A549 (cell line): Measurements from ENCODE around the gene ANKRD1. TPM values are rescaled to one million over a fixed set of nuclear protein-coding genes. Genes with fewer than 3 reads are reported as not detected.
A peak's percentile ranks its signal among the peaks of the same experiment; 100 is the strongest.

Experiments used
- ATAC-seq, 2 experiments: fragments of 200-7000 bp in 1 of 2; fragments of >200 bp in 1 of 2; cut with Nextera tagmentation in 1 of 2; cut with Tn5 transposase in 1 of 2; 3 replicates each; pipeline versions ENCODE4 v1.8.0 to v1.9.1; 2018 to 2020; ENCODE audit warnings: mild to moderate bottlenecking in 1 of 2, moderate library complexity in 1 of 2
- CTCF ChIA-PET: fragments of 300-600 bp; sonication (Branson Sonifier 250); formaldehyde crosslinking; extraction: SDS; loops from one replicate; lab custom pipeline; 2021; ENCODE audit warnings: antibody characterized with exemption, inconsistent platforms; lab: Yijun Ruan, JAX
- POLR2A ChIA-PET: fragments of 350-600 bp; formaldehyde crosslinking; extraction: SDS; loops from one replicate; lab custom pipeline; 2021; ENCODE audit warnings: antibody characterized with exemption, inconsistent platforms; lab: Yijun Ruan, JAX
- DNase-seq, 2 experiments: peaks; one replicate each; pipeline versions ENCODE4 v3.0.0 to v3.0.0-alpha.2; 2011 to 2016; ENCODE audit warnings: low read depth in 1 of 2, low spot score in 1 of 2
- FAIRE-seq: peaks from 2 replicates; lab custom pipeline; 2011; peaks lifted over from hg19 to GRCh38; lab: Jason Lieb, UNC
- H3K27ac ChIP-seq, 2 experiments: fragments of >200 bp; sonication (Bioruptor Twin); formaldehyde crosslinking; 3 replicates each; pipeline ENCODE4 v1.5.1; 2016 to 2017
- H3K4me1 ChIP-seq: fragments of >200 bp; sonication (Bioruptor Twin); formaldehyde crosslinking; 3 replicates; pipeline ENCODE4 v1.6.1; 2016
- H3K4me2 ChIP-seq: fragments of >200 bp; sonication (Bioruptor Twin); formaldehyde crosslinking; 3 replicates; pipeline ENCODE4 v1.6.1; 2016
- H3K4me3 ChIP-seq: fragments of >200 bp; sonication (Bioruptor Twin); formaldehyde crosslinking; 3 replicates; pipeline ENCODE4 v1.5.1; 2016
- H3K9me3 ChIP-seq: fragments of >200 bp; sonication (Bioruptor Twin); formaldehyde crosslinking; 3 replicates; pipeline ENCODE4 v1.6.1; 2016
- ATOH8 ChIP-seq: fragments of 250-450 bp; sonication (Bioruptor Pico); IDR thresholded peaks from 2 replicates; pipeline ENCODE4 v1.5.0; 2020; ENCODE audit warnings: low read depth, mild to moderate bottlenecking, moderate library complexity
- CBX8 ChIP-seq: fragments of 200-600 bp; sonication (generic); IDR thresholded peaks from 2 replicates; pipeline ENCODE4 v1.6.1; 2016
- CEBPB ChIP-seq, 2 experiments: fragments of >200 bp in 1 of 2; sonication (Bioruptor Twin) in 1 of 2; formaldehyde crosslinking in 1 of 2; IDR thresholded peaks; 2 replicates each; pipeline ENCODE4 v1.6.1; 2012 to 2016
- CHD2 ChIP-seq: fragments of 150-350 bp; IDR thresholded peaks from 2 replicates; pipeline ENCODE4 v1.6.1; 2014; ENCODE audit warnings: low read length; ENCODE audit not compliant: partially characterized antibody
- E2F6 ChIP-seq: IDR thresholded peaks from 2 replicates; pipeline ENCODE4 v1.6.1; 2012; ENCODE audit warnings: low read depth, borderline replicate concordance
- EHF ChIP-seq: fragments of 250-450 bp; sonication (Bioruptor Pico); IDR thresholded peaks from 2 replicates; pipeline ENCODE4 v1.5.0; 2020; ENCODE audit warnings: mild to moderate bottlenecking
- EP300 ChIP-seq, 2 experiments: fragments of >200 bp; sonication (Bioruptor Twin); formaldehyde crosslinking; IDR thresholded peaks; 2 replicates in 1 of 2; 3 replicates in 1 of 2; pipeline ENCODE4 v1.6.1; 2016 to 2017
- FOSB ChIP-seq: fragments of 250-450 bp; sonication (Bioruptor Pico); IDR thresholded peaks from 2 replicates; pipeline ENCODE4 v1.5.0; 2020; ENCODE audit warnings: mild to moderate bottlenecking, moderate library complexity
- FOSL2 ChIP-seq, 2 experiments: fragments of 450-650 bp in 1 of 2; fragments of >200 bp in 1 of 2; sonication (Bioruptor Twin) in 1 of 2; formaldehyde crosslinking; IDR thresholded peaks; 2 replicates each; pipeline versions ENCODE4 v1.5.0 to v1.6.1; 2016 to 2020; ENCODE audit warnings: mild to moderate bottlenecking in 1 of 2, moderate library complexity in 1 of 2
- FOXS1 ChIP-seq: fragments of 250-450 bp; sonication (Bioruptor Pico); IDR thresholded peaks from 2 replicates; pipeline ENCODE4 v1.5.0; 2020; ENCODE audit warnings: mild to moderate bottlenecking, moderate library complexity
- GATA3 ChIP-seq: IDR thresholded peaks from 2 replicates; pipeline ENCODE4 v1.6.1; 2012; ENCODE audit warnings: borderline replicate concordance
- HMGXB4 ChIP-seq: fragments of 250-450 bp; sonication (Bioruptor Pico); IDR thresholded peaks from 2 replicates; pipeline ENCODE4 v1.5.0; 2021; ENCODE audit warnings: mild to moderate bottlenecking, moderate library complexity, borderline replicate concordance
- HOXB5 ChIP-seq: fragments of 250-450 bp; sonication (Bioruptor Pico); IDR thresholded peaks from 2 replicates; pipeline ENCODE4 v1.5.0; 2020; ENCODE audit warnings: mild to moderate bottlenecking, moderate library complexity
- MAX ChIP-seq: IDR thresholded peaks from 2 replicates; pipeline ENCODE4 v1.6.1; 2012
- NPAS2 ChIP-seq: fragments of 250-450 bp; sonication (Bioruptor Pico); IDR thresholded peaks from 2 replicates; pipeline ENCODE4 v1.8.0; 2022; ENCODE audit warnings: mild to moderate bottlenecking, moderate library complexity, borderline replicate concordance
- NR3C1 ChIP-seq: fragments of >200 bp; sonication (Bioruptor Twin); formaldehyde crosslinking; IDR thresholded peaks from 3 replicates; pipeline ENCODE4 v1.6.1; 2017
- PBX3 ChIP-seq: IDR thresholded peaks from 2 replicates; pipeline ENCODE4 v1.6.1; 2012
- PHF8 ChIP-seq: fragments of 200-600 bp; sonication (generic); IDR thresholded peaks from 2 replicates; pipeline ENCODE4 v1.6.1; 2016; ENCODE audit warnings: low read depth, mild to moderate bottlenecking, antibody characterized with exemption, moderate library complexity, borderline replicate concordance
- POLR2A ChIP-seq: IDR thresholded peaks from 2 replicates; pipeline ENCODE4 v1.6.1; 2012; ENCODE audit warnings: mild to moderate bottlenecking, low read length
- RARB ChIP-seq: fragments of 250-450 bp; sonication (Bioruptor Pico); IDR thresholded peaks from 2 replicates; pipeline ENCODE4 v1.8.0; 2021; ENCODE audit warnings: mild to moderate bottlenecking, moderate library complexity
- WGBS: methylation state at CpG from one replicate; pipeline ENCODE4 v1.1.6; 2017; ENCODE audit errors: missing lambda C conversion rate; 5-methylcytosine and 5-hydroxymethylcytosine counted together
- polyA plus RNA-seq, 4 experiments: library from polyadenylated mRNA; depleted of rRNA in 3 of 4; stranded (reverse); fragments of >200 nt; fragmentation: RNase III in 1 of 4; extraction: RNeasy Plus Mini Kit Qiagen cat#74134 plus additional on column Dnase treatment in 1 of 4; gene quantifications; 2 replicates in 3 of 4; 3 replicates in 1 of 4; pipeline ENCODE4 v1.2.3, GENCODE V29; 2011 to 2017

Gene ANKRD1
- polyA plus RNA-seq, 2 of the 4 experiments (the other 2 are of a cell fraction): 10.7 to 17.1 TPM

GRCh38 chr10:90935581-90936275 is 14.8 kb upstream of the ANKRD1 start (continued):
- TF ChIP-seq HMGXB4 (no peak), NPAS2 (CRISPR knock-in tag) (no peak), CBX8 (no peak), PHF8 (no peak), EHF (CRISPR knock-in tag) (no peak), POLR2A (no peak)
- TF ChIP-seq, all 56 proteins: peak for 0

- ChIA-PET CTCF (interaction anchor here (1.7 kb wide), 1 partner anchor 19 kb away, joined by 7 read pairs; no protein-coding TSS in a partner anchor), POLR2A (interaction anchor here (1.3 to 1.8 kb wide), 3 partner anchors 10 to 232 kb away, joined by 4 to 10 read pairs (median 4); partner anchors contain the start of gene ANKRD1)
- no peaks in the 10 kb centered on the region; the same call in 2 of the 3 replicates for H3K9me3 ChIP-seq
- peaks cover 49% of the 10 kb centered on the region for H3K4me1 ChIP-seq
- DNase-seq: peak; percentile 54 to 89
- ATAC-seq: peak; percentile 54 to 85
- peak overlapping the region; percentile 79 to 85 for H3K27ac ChIP-seq
- TF ChIP-seq E2F6: 0 out of 2 replicates have a peak, but pooled peaks have one; percentile 26
- TF ChIP-seq FOSB: no peak
- peak; percentile 21; the same call in 1 of the 2 replicates for TF ChIP-seq FOXS1 (CRISPR knock-in tag)
- no peak for TF ChIP-seq CBX8
- 0 out of 2 replicates have a peak, but pooled peaks have one; percentile 20 for TF ChIP-seq EHF (CRISPR knock-in tag)
- 0 out of 2 replicates have a peak, but pooled peaks have one; percentile 7 for TF ChIP-seq HOXB5 (CRISPR knock-in tag)
- TF ChIP-seq ATOH8 (CRISPR knock-in tag): 0 out of 2 replicates have a peak, but pooled peaks have one; percentile 13
- no peak for TF ChIP-seq PBX3
- TF ChIP-seq FOSL2 (IDR thresholded peaks at IDR 0.05): no peak
- peak; percentile 26 for TF ChIP-seq FOSL2 (CRISPR knock-in tag; IDR thresholded peaks at IDR 0.05)
- TF ChIP-seq MAX: peak; percentile 46
- TF ChIP-seq CHD2: no peak
- peak in 1 of 2 experiments; percentile 54; a peak in 1 of 4 replicates for TF ChIP-seq CEBPB (IDR thresholded peaks at IDR 0.05)
- peak in 1 of 2 experiments; percentile 70; a peak in 2 of 5 replicates for TF ChIP-seq EP300 (IDR thresholded peaks at IDR 0.05)
- no peak for TF ChIP-seq NR3C1
- TF ChIP-seq RARB: 0 out of 2 replicates have a peak, but pooled peaks have one; percentile 16
- peak; percentile 96 for TF ChIP-seq GATA3
- no peak for FAIRE-seq
- 11% methylated on average over 6 of the region's 6 CpGs for WGBS
- H3K4me3 ChIP-seq: no peak overlapping the region
- H3K4me2 ChIP-seq: peak overlapping the region; percentile 69
Observed at GRCh38 chr10:90930971-90931871, 10.3 kb upstream of the ANKRD1 start.
